Endothelial cell of umbilical vein (primary cell): Measurements from ENCODE around the gene SRRM5. TPM values are rescaled to one million over a fixed set of nuclear protein-coding genes. Genes with fewer than 3 reads are reported as not detected.

Experiments
- BruUV-seq: library from RNA; stranded (reverse); fragments of 400-500 nt; replicated peaks from 2 replicates; lab custom pipeline; 2021; lab: Mats Ljungman, UMichigan
- CTCF ChIA-PET: fragments of 300-600, 350-600 bp; sonication (Branson Sonifier 250); formaldehyde crosslinking; loops from one replicate; lab custom pipeline; 2021; ENCODE audit warnings: antibody characterized with exemption, inconsistent platforms; lab: Charles Lee
- POLR2A ChIA-PET: fragments of 300-600, 350-600 bp; sonication (Branson Sonifier 250); formaldehyde crosslinking; loops from one replicate; lab custom pipeline; 2021; ENCODE audit warnings: antibody characterized with exemption, inconsistent platforms; lab: Charles Lee
- DNase-seq: peaks from one replicate; pipeline ENCODE4 v3.0.0-alpha.2; 2011; ENCODE audit warnings: low read depth, low spot score
- FAIRE-seq: peaks from 2 replicates; lab custom pipeline; 2011; peaks lifted over from hg19 to GRCh38; lab: Jason Lieb, UNC
- H2AFZ ChIP-seq: 2 replicates; pipeline ENCODE4 v1.6.0; 2012; ENCODE audit warnings: low read depth, low read length, control low read depth, inconsistent platforms
- H3K27ac ChIP-seq: 2 replicates; pipeline ENCODE4 v1.5.1; 2011; ENCODE audit warnings: low read depth, mild to moderate bottlenecking, control low read depth, low read length, moderate library complexity; ENCODE audit not compliant: insufficient read depth
- H3K27me3 ChIP-seq, 2 experiments: 2 replicates each; pipeline versions ENCODE4 v1.6.0 to v1.6.1; 2011; ENCODE audit warnings: low read length in 2 of 2, mixed read lengths in 1 of 2; ENCODE audit not compliant: control insufficient read depth in 2 of 2, insufficient read depth in 2 of 2
- H3K36me3 ChIP-seq, 2 experiments: 2 replicates in 1 of 2; 3 replicates in 1 of 2; pipeline ENCODE4 v1.5.1; 2011; ENCODE audit warnings: low read length in 2 of 2, mild to moderate bottlenecking in 1 of 2, moderate library complexity in 1 of 2; ENCODE audit not compliant: control insufficient read depth in 2 of 2, insufficient read depth in 2 of 2; ENCODE audit errors: extremely low read depth in 1 of 2
- H3K4me1 ChIP-seq: 3 replicates; pipeline ENCODE4 v1.5.1; 2011; ENCODE audit warnings: mild to moderate bottlenecking, low read length; ENCODE audit not compliant: control insufficient read depth, insufficient read depth; ENCODE audit errors: extremely low read depth
- H3K4me2 ChIP-seq: 2 replicates; pipeline ENCODE4 v1.6.1; 2011; ENCODE audit warnings: low read length, control low read depth, mixed read lengths; ENCODE audit not compliant: insufficient read depth
- H3K4me3 ChIP-seq, 3 experiments: fragments of 200-600 bp in 1 of 3; sonication (generic), shearing (Covaris generic) in 1 of 3; replicated peaks in 1 of 3; 2 replicates each; pipeline ENCODE4 v1.5.1; 2011 to 2016; ENCODE audit warnings: control low read depth in 3 of 3, low read length in 3 of 3, mild to moderate bottlenecking in 2 of 3, inconsistent platforms in 1 of 3, low read depth in 1 of 3, moderate library complexity in 1 of 3; ENCODE audit not compliant: insufficient read depth in 1 of 3
- H3K79me2 ChIP-seq: 2 replicates; pipeline ENCODE4 v1.6.0; 2012; ENCODE audit warnings: low read length, inconsistent platforms; ENCODE audit not compliant: control insufficient read depth, insufficient read depth
- H3K9ac ChIP-seq: replicated peaks from 2 replicates; pipeline ENCODE3; 2011; ENCODE audit warnings: low read length, control low read depth; ENCODE audit not compliant: insufficient read depth; ENCODE audit errors: extremely low read depth
- H3K9me1 ChIP-seq: replicated peaks from 3 replicates; pipeline ENCODE4 v1.6.0; 2011; ENCODE audit warnings: mild to moderate bottlenecking, low read length; ENCODE audit not compliant: control insufficient read depth, insufficient read depth; ENCODE audit errors: extremely low read depth
- H3K9me3 ChIP-seq: replicated peaks from 2 replicates; pipeline ENCODE4 v1.5.1; 2012; ENCODE audit warnings: low read length, inconsistent platforms; ENCODE audit not compliant: control insufficient read depth, insufficient read depth
- H4K20me1 ChIP-seq: replicated peaks from 2 replicates; pipeline ENCODE3; 2011; ENCODE audit warnings: mild to moderate bottlenecking, low read length; ENCODE audit not compliant: control insufficient read depth, insufficient read depth; ENCODE audit errors: extremely low read depth
- EZH2 ChIP-seq: IDR thresholded peaks from 2 replicates; pipeline ENCODE4 v1.6.1; 2012; ENCODE audit warnings: borderline replicate concordance, low read depth, mild to moderate bottlenecking, moderate library complexity, low read length, inconsistent platforms; ENCODE audit not compliant: severe bottlenecking
- FOS ChIP-seq: IDR thresholded peaks from 2 replicates; pipeline ENCODE4 v1.6.1; 2011; ENCODE audit warnings: mild to moderate bottlenecking, low read length, moderate library complexity, borderline replicate concordance; ENCODE audit not compliant: insufficient read depth
- GATA2 ChIP-seq: IDR thresholded peaks from 2 replicates; pipeline ENCODE4 v1.7.0; 2011; ENCODE audit warnings: low read depth, mild to moderate bottlenecking, moderate library complexity, mixed read lengths, low read length; ENCODE audit not compliant: insufficient read length, insufficient read depth
- JUN ChIP-seq: IDR thresholded peaks from 2 replicates; pipeline ENCODE4 v1.6.1; 2011; ENCODE audit warnings: borderline replicate concordance, low read depth; ENCODE audit not compliant: insufficient read length, insufficient read depth
- MYC ChIP-seq: IDR thresholded peaks from one replicate; pipeline ENCODE4 v1.6.1; 2011; ENCODE audit warnings: mild to moderate bottlenecking, low read depth, low read length
- POLR2A ChIP-seq: IDR thresholded peaks from 2 replicates; pipeline ENCODE4 v1.6.1; 2012; ENCODE audit warnings: low read depth, mild to moderate bottlenecking, control low read depth, low read length
- POLR2AphosphoS5 ChIP-seq: IDR thresholded peaks from 2 replicates; pipeline ENCODE4 v1.6.1; 2012; ENCODE audit warnings: low read depth, mild to moderate bottlenecking, control low read depth, low read length, moderate library complexity; ENCODE audit not compliant: insufficient read depth
- dilution Hi-C: fragments of 300-500 bp; cut with MboI; formaldehyde crosslinking; loops from one replicate; pipeline ENCODE4 v1.15.0; 2019; ENCODE audit warnings: low sequenced_read_pairs; ENCODE audit not compliant: extremely low pct_ligation_motif_present
- intact Hi-C: fragments of 100-400 bp; cut with micrococcal nuclease; formaldehyde crosslinking; loops from one replicate; pipeline ENCODE4 v1.10.0; 2022
- polyA plus RNA-seq, 4 experiments: library from polyadenylated mRNA; depleted of rRNA in 3 of 4; stranded (reverse) in 3 of 4; unstranded in 1 of 4; fragments of >200 nt; gene quantifications; 2 replicates each; pipeline versions ENCODE4 v1.2.1 to v1.2.3, GENCODE V29; 2011 to 2012; ENCODE audit warnings: missing spikeins in 1 of 4
- total RNA-seq: library from RNA; stranded (reverse); gene quantifications from 2 replicates; pipeline ENCODE4 v1.2.3, GENCODE V29; 2021
- TF ChIP-seq, protein P1 (sequence below), 2 donors: IDR thresholded peaks; 1 replicate in 1 of 2; 2 replicates in 1 of 2; pipeline ENCODE4 v1.5.1; 2011; ENCODE audit warnings: low read length in 2 of 2, mild to moderate bottlenecking in 2 of 2, moderate library complexity in 2 of 2, control low read depth in 1 of 2, inconsistent platforms in 1 of 2, low read depth in 1 of 2; ENCODE audit not compliant: insufficient read depth in 1 of 2; ENCODE audit errors: extremely low read depth in 1 of 2
- TF ChIP-seq, protein P2 (sequence below): IDR thresholded peaks from 2 replicates; pipeline ENCODE4 v1.6.1; 2011; ENCODE audit not compliant: insufficient read depth, insufficient read length

The SRRM5 gene
- total and polyA plus RNA-seq, 2 donors (not counting 3 experiments of a cell fraction or from before 2014, with no cell fraction given), result 0.17 to 0.27 TPM

DNA sequence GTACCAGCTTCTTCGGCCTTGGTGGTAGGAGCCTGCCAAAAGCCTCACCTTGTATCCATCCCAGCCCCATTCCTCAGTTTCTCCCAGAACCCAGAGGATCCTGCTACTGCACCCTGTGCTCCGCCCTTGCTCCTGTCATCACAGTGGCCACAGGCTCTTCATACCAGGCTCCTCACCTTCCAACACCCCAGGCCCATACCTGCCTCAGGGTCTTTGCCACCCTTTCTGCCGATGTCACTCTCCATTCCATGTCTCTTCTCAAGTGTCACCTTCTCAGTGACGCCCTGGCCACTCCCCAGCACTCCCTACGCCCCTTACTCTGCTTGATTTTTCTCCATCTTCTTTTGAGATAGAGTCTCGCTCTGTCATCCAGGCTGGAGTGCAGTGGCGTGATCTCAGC lies 2.0 kb upstream of the SRRM5 start:
- H3K9me1 ChIP-seq, result no peaks in the 10 kb centered on the region
- peaks cover 5% of the 10 kb centered on the region for H3K79me2 ChIP-seq
- no peaks in the 10 kb centered on the region for H4K20me1 ChIP-seq
- ChIA-PET CTCF (no interaction called here), POLR2A (no interaction called here)
- no peak overlapping the region for H3K9ac ChIP-seq
- no peak overlapping the region for H3K27ac ChIP-seq
- intact Hi-C loops (no loop called here), dilution Hi-C loops (no loop called here)
- FAIRE-seq (no peak), DNase-seq (no peak)
- H3K4me3 ChIP-seq, result no peak overlapping the region
- no peaks in the 10 kb centered on the region for H3K9me3 ChIP-seq
- BruUV-seq, result no TSS peak
- peaks cover 0 to 36% of the 10 kb centered on the region in 2 experiments for H3K36me3 ChIP-seq
- TF ChIP-seq GATA2 (no peak), POLR2AphosphoS5 (no peak), EZH2 (no peak), JUN (no peak), POLR2A (no peak), FOS (no peak), MYC (no peak)
- TF ChIP-seq, protein P1, sequence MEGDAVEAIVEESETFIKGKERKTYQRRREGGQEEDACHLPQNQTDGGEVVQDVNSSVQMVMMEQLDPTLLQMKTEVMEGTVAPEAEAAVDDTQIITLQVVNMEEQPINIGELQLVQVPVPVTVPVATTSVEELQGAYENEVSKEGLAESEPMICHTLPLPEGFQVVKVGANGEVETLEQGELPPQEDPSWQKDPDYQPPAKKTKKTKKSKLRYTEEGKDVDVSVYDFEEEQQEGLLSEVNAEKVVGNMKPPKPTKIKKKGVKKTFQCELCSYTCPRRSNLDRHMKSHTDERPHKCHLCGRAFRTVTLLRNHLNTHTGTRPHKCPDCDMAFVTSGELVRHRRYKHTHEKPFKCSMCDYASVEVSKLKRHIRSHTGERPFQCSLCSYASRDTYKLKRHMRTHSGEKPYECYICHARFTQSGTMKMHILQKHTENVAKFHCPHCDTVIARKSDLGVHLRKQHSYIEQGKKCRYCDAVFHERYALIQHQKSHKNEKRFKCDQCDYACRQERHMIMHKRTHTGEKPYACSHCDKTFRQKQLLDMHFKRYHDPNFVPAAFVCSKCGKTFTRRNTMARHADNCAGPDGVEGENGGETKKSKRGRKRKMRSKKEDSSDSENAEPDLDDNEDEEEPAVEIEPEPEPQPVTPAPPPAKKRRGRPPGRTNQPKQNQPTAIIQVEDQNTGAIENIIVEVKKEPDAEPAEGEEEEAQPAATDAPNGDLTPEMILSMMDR (IDR thresholded peaks at IDR 0.05; ENCODE audit: extremely low read depth in 1 of 2, insufficient read depth in 1 of 2, low read depth in 1 of 2, low read length in 2 of 2), result no peak
- TF ChIP-seq, protein P2, sequence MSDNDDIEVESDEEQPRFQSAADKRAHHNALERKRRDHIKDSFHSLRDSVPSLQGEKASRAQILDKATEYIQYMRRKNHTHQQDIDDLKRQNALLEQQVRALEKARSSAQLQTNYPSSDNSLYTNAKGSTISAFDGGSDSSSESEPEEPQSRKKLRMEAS, result no peak
- H2AFZ ChIP-seq, result no peak overlapping the region
- H3K4me1 ChIP-seq, result no peaks in the 10 kb centered on the region
- no peak overlapping the region for H3K4me2 ChIP-seq
- H3K27me3 ChIP-seq, result no peaks in the 10 kb centered on the region
